ENCODE results near the gene QPCT. TPM values are rescaled to one million over a fixed set of nuclear protein-coding genes. Genes with fewer than 3 reads are reported as not detected.
A peak's percentile ranks its signal among the peaks of the same experiment; 100 is the strongest.

Gene QPCT
- total RNA-seq, 2 experiments from 2014 or later, result 0.42 TPM; not detected in 1

GRCh38 chr2:37387148-37387835 lies 42.9 kb downstream of the QPCT start:
- DNase-seq, result no peak
- H3K4me1 Mint-ChIP-seq (ENCODE audit: low read depth), result peaks cover 13% of the 10 kb centered on the region
- H3K27me3 Mint-ChIP-seq (ENCODE audit: low read depth), result no peaks in the 10 kb centered on the region
- H3K4me3 Mint-ChIP-seq, result no peak overlapping the region
- no peaks in the 10 kb centered on the region for H3K9me3 Mint-ChIP-seq
- no peaks in the 10 kb centered on the region for H3K36me3 Mint-ChIP-seq (ENCODE audit: low read depth)
- CTCF ChIA-PET, result interaction anchor here (0.6 to 2.4 kb wide), 2 partner anchors 9 to 58 kb away, joined by 3 to 16 read pairs; no protein-coding TSS in a partner anchor
- intact Hi-C loops (cut with micrococcal nuclease), result no loop called here
- no peak overlapping the region for H3K27ac Mint-ChIP-seq

GRCh38 chr2:37388074-37388473 lies 43.6 kb downstream of the QPCT start:
- Mint-ChIP-seq H3K27ac (no peak overlapping the region), H3K4me1 (ENCODE audit: low read depth) (peaks cover 13% of the 10 kb centered on the region), H3K27me3 (ENCODE audit: low read depth) (no peaks in the 10 kb centered on the region), H3K4me3 (no peak overlapping the region), H3K9me3 (no peaks in the 10 kb centered on the region), H3K36me3 (ENCODE audit: low read depth) (no peaks in the 10 kb centered on the region)
- CTCF ChIA-PET, result no interaction called here
- intact Hi-C loops (cut with micrococcal nuclease), result no loop called here
- no peak for DNase-seq

GRCh38 chr2:37389395-37389794 lies 45.0 kb downstream of the QPCT start:
- H3K27me3 Mint-ChIP-seq (ENCODE audit: low read depth), result no peaks in the 10 kb centered on the region
- CTCF ChIA-PET, result interaction anchor here (0.6 to 3.0 kb wide), 7 partner anchors 13 to 222 kb away, joined by 3 to 25 read pairs (median 6); no protein-coding TSS in a partner anchor
- no peak overlapping the region for H3K4me3 Mint-ChIP-seq
- H3K4me1 Mint-ChIP-seq (ENCODE audit: low read depth), result peaks cover 13% of the 10 kb centered on the region
- H3K27ac Mint-ChIP-seq, result no peak overlapping the region
- H3K9me3 Mint-ChIP-seq, result no peaks in the 10 kb centered on the region
- no peak for DNase-seq
- no peaks in the 10 kb centered on the region for H3K36me3 Mint-ChIP-seq (ENCODE audit: low read depth)
- intact Hi-C loops (cut with micrococcal nuclease), result no loop called here

DNA sequence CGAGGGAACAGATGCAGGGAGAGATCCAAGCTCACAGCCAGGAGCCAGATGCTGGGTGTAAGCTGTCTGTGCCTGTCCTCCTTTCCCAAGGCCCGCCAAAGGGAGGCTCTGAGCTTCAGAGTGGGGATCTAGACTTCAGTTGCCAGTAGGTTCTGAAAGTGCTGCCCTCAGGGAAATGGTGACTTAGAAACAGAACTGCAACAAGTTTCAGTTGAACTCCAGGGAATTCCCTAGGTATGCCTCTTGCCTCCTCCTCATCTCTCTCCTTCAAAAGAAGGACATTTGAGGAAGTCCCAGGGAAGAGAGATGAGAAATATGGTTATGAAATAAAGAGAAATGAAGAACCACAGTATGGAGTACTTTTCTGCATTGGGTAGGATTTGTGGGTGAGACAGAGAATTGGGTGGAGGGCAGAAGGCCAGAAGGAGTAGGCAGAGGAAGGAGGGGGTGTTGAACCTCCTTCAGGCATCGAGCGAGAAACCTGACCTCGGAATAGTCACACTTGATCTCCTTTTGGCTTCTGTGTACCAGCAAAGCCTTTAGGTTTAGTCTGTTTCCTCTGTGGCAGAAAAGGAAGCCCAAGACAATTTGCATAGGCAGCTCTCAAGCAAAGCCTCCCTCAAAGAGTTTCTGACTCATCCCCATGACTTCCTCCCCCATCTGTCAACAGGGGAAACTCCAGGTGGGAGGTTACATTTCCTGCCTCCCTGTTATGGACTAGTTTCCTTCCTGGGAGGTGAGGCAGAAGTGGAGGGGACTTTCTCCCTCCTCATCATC lies 45.7 kb downstream of the QPCT start:
- CTCF ChIA-PET, result interaction anchor here (0.6 to 3.0 kb wide), 10 partner anchors 14 to 443 kb away, joined by 3 to 25 read pairs (median 4); no protein-coding TSS in a partner anchor
- DNase-seq, result peak; percentile 87
- H3K9me3 Mint-ChIP-seq, result no peaks in the 10 kb centered on the region
- H3K4me1 Mint-ChIP-seq (ENCODE audit: low read depth), result peaks cover 13% of the 10 kb centered on the region
- intact Hi-C loops (cut with micrococcal nuclease), result loop anchor here (1.0 to 10.0 kb wide), 15 partner anchors 14 to 685 kb away; partner anchors contain the start of genes CDC42EP3, CEBPZ, CEBPZOS and CYP1B1
- no peak overlapping the region for H3K4me3 Mint-ChIP-seq
- peak overlapping the region; percentile 71 for H3K27ac Mint-ChIP-seq
- H3K27me3 Mint-ChIP-seq (ENCODE audit: low read depth), result no peaks in the 10 kb centered on the region
- no peaks in the 10 kb centered on the region for H3K36me3 Mint-ChIP-seq (ENCODE audit: low read depth)

DNA sequence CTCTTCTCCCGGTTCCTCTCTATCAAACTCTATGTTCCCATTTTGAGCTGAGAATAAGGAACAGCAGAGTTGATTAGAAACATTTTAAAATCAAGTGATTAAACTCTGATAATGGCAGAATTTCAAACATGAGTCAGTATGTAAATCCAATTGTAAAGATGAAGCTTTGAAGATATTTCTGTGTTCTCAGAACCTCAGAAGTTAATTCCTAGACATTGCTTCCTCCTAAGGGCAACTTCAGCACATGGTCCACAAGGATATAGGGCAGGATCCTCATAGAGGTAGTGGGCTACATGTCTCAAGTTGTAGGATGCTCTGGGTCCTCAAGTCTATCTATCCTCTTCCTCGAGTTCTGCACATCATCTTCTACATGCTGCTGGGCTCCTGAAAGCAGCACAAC lies 46.3 kb downstream of the QPCT start:
- Mint-ChIP-seq H3K36me3 (ENCODE audit: low read depth) (no peaks in the 10 kb centered on the region), H3K4me3 (no peak overlapping the region), H3K9me3 (no peaks in the 10 kb centered on the region), H3K4me1 (ENCODE audit: low read depth) (peaks cover 14% of the 10 kb centered on the region), H3K27ac (peak overlapping the region; percentile 27), H3K27me3 (ENCODE audit: low read depth) (no peaks in the 10 kb centered on the region)
- no peak for DNase-seq
- CTCF ChIA-PET, result interaction anchor here (0.9 to 3.0 kb wide), 5 partner anchors 14 to 487 kb away, joined by 3 to 25 read pairs (median 4); no protein-coding TSS in a partner anchor
- intact Hi-C loops (cut with micrococcal nuclease), result loop anchor here (1.0 to 10.0 kb wide), 15 partner anchors 14 to 684 kb away; partner anchors contain the start of genes CDC42EP3, CEBPZ, CEBPZOS and CYP1B1

DNA sequence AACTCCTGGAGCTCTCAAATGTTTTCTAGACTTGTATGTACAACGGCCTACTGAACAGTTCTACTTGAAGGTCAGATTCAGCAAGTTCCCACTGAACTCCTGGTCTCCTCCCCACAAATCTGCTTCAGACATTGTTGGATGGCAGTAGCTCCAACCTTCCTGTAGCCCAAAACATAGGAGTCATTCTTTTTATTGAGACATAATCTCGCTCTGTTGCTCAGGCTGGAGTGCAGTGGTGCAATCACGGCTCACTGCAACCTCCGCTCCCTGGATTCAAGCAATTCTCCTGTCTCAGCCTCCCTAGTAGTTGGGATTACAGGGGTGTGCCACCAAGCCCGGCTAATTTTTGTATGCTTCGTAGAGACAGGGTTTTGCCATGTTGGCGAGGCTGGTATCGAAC lies 47.3 kb downstream of the QPCT start:
- H3K27me3 Mint-ChIP-seq (ENCODE audit: low read depth), result no peaks in the 10 kb centered on the region
- H3K4me1 Mint-ChIP-seq (ENCODE audit: low read depth), result peaks cover 15% of the 10 kb centered on the region
- H3K36me3 Mint-ChIP-seq (ENCODE audit: low read depth), result no peaks in the 10 kb centered on the region
- CTCF ChIA-PET, result interaction anchor here (0.9 to 3.0 kb wide), 6 partner anchors 15 to 486 kb away, joined by 3 to 25 read pairs (median 4); no protein-coding TSS in a partner anchor
- no peaks in the 10 kb centered on the region for H3K9me3 Mint-ChIP-seq
- DNase-seq, result no peak
- no peak overlapping the region for H3K27ac Mint-ChIP-seq
- intact Hi-C loops (cut with micrococcal nuclease), result loop anchor here (2.0 to 10.0 kb wide), 6 partner anchors 49 to 683 kb away; partner anchors contain the start of genes CDC42EP3, CEBPZ, CYP1B1 and NDUFAF7
- no peak overlapping the region for H3K4me3 Mint-ChIP-seq

DNA sequence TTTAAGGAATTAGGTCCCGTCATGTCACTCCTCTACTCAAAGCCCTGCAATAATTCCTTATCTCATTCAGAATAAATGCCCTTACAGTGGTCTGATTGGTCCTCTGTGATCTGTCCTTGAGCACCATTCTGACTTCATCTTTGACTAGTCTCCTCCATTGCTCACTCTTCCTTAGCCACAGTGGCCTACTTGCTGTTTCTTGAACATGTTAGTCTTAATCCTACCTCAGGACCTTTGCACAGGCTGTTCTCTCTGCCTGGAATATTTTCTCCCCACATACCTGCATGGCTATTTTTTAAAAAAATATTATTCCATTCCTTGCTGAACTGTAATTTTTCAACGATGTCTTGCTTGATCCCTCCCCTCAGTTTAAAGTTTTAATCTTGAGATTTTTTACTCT lies 48.0 kb downstream of the QPCT start:
- Mint-ChIP-seq H3K27ac (no peak overlapping the region), H3K4me3 (no peak overlapping the region), H3K27me3 (ENCODE audit: low read depth) (no peaks in the 10 kb centered on the region), H3K9me3 (no peaks in the 10 kb centered on the region), H3K4me1 (ENCODE audit: low read depth) (peaks cover 15% of the 10 kb centered on the region), H3K36me3 (ENCODE audit: low read depth) (no peaks in the 10 kb centered on the region)
- CTCF ChIA-PET, result no interaction called here
- no peak for DNase-seq
- intact Hi-C loops (cut with micrococcal nuclease), result loop anchor here (5.0 to 10.0 kb wide), 2 partner anchors 280 to 682 kb away; partner anchors contain the start of genes CDC42EP3 and CYP1B1

DNA sequence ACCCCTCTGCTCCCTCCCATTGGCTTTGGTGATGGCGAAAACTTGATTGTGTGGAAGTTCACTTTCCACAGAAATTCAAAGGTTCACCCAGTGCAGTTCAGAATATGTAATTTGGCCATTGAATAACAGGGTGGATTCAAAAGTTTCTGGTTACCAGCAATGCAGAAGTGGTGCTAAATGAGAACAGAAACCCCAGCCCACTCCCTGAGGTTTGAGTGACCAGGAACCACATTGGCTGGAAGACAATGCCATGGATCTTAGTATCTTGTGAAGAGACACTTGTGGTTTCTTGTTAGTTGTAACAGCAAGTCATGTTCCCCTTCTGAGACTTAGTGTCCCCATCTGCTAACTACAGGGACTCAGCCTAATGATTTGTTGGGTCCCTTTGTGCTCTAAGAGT lies 49.8 kb downstream of the QPCT start:
- no peak for DNase-seq
- H3K4me1 Mint-ChIP-seq (ENCODE audit: low read depth), result peaks cover 15% of the 10 kb centered on the region
- intact Hi-C loops (cut with micrococcal nuclease), result loop anchor here (5.0 to 10.0 kb wide), 2 partner anchors 278 to 681 kb away; partner anchors contain the start of genes CDC42EP3 and CYP1B1
- H3K4me3 Mint-ChIP-seq, result no peak overlapping the region
- H3K27ac Mint-ChIP-seq, result no peak overlapping the region
- no peaks in the 10 kb centered on the region for H3K9me3 Mint-ChIP-seq
- CTCF ChIA-PET, result interaction anchor here (1.0 to 5.4 kb wide), 3 partner anchors 21 to 483 kb away, joined by 4 to 46 read pairs (median 6); no protein-coding TSS in a partner anchor
- H3K36me3 Mint-ChIP-seq (ENCODE audit: low read depth), result no peaks in the 10 kb centered on the region
- H3K27me3 Mint-ChIP-seq (ENCODE audit: low read depth), result no peaks in the 10 kb centered on the region

DNA sequence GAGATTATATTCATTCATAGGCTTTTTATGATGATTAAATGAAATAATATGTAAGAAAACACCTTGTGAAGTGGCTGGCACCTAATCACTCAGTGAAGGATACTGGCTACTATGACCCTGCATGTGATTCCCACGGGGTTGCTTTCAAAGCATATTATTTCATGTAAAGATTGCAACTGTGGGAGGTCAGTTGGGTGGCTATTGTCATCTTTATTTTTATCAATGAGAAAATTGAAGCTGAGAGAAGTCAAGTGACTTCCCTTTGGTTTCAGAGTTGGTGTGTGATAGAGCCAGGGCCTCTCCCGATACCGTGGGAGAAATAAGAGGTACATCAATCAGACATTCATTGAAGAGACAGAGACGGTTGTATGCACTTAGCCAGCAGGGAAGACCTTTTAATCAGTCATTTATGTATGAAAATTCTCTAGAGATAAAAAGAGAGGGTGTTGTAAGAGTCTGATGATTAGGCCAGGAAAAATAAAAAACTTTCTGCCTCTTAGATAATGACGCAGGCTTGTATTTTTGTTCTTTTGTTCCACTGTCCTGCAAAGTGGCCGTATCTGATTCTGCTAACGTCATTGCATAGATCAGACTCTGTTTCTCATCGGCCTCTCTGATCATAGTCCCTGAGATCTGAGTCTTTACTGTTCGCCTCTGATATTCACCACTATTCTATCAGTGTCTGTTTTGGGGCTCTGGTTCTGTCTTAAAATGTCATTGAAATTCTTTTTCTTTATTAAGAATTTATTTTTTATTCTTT lies 50.5 kb downstream of the QPCT start:
- H3K36me3 Mint-ChIP-seq (ENCODE audit: low read depth), result no peaks in the 10 kb centered on the region
- peaks cover 15% of the 10 kb centered on the region for H3K4me1 Mint-ChIP-seq (ENCODE audit: low read depth)
- H3K27me3 Mint-ChIP-seq (ENCODE audit: low read depth), result no peaks in the 10 kb centered on the region
- H3K4me3 Mint-ChIP-seq, result no peak overlapping the region
- CTCF ChIA-PET, result interaction anchor here (0.8 to 5.4 kb wide), 19 partner anchors 9 to 500 kb away, joined by 3 to 98 read pairs (median 5); no protein-coding TSS in a partner anchor
- DNase-seq, result no peak
- no peak overlapping the region for H3K27ac Mint-ChIP-seq
- intact Hi-C loops (cut with micrococcal nuclease), result loop anchor here (5.0 to 10.0 kb wide), 3 partner anchors 277 to 717 kb away; partner anchors contain the start of genes CDC42EP3 and CYP1B1
- no peaks in the 10 kb centered on the region for H3K9me3 Mint-ChIP-seq

DNA sequence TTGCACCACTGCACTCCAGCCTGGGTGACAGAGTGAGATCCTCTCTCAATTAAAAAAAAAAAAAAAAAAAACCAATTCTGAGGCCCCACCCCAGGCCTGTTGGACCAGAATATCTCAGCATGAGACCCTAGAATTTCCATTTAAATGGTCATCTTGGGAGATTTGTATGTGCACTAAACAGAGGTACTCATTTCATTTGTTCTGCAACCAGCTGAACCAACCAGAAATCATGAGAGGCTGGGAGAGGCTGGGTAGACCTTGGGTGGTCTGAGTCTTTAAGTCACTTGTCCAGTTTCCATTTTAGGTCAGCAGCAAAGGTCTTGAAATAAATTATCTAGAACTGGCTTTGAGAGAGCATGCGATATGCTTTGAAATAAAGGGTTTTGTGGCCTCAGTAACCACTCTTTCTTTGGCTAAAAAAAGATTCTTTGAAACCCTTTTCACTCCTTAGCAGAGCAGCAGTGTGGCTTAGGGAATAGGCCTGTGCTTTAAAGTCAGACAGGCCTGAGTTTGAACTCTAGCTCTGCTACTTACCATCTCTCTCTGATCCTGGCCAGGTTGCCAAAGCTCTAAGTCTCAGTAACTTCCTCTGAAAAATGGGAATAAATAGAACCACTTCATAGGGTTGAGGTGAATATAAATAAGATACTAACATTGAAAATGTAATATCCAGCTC lies 52.6 kb downstream of the QPCT start:
- H3K9me3 Mint-ChIP-seq, result no peaks in the 10 kb centered on the region
- H3K4me3 Mint-ChIP-seq, result no peak overlapping the region
- H3K27me3 Mint-ChIP-seq (ENCODE audit: low read depth), result no peaks in the 10 kb centered on the region
- H3K4me1 Mint-ChIP-seq (ENCODE audit: low read depth), result peaks cover 2% of the 10 kb centered on the region
- intact Hi-C loops (cut with micrococcal nuclease), result loop anchor here (1.0 to 10.0 kb wide), 7 partner anchors 435 to 877 kb away; partner anchors contain the start of gene CYP1B1
- H3K27ac Mint-ChIP-seq, result no peak overlapping the region
- no peaks in the 10 kb centered on the region for H3K36me3 Mint-ChIP-seq (ENCODE audit: low read depth)
- DNase-seq, result no peak
- CTCF ChIA-PET, result interaction anchor here (0.7 to 5.4 kb wide), 29 partner anchors 9 to 872 kb away, joined by 3 to 98 read pairs (median 4); no protein-coding TSS in a partner anchor

- Mint-ChIP-seq H3K27ac (no peak overlapping the region), H3K4me1 (ENCODE audit: low read depth) (peaks cover 2% of the 10 kb centered on the region), H3K9me3 (peaks cover 5% of the 10 kb centered on the region), H3K4me3 (no peak overlapping the region), H3K36me3 (ENCODE audit: low read depth) (no peaks in the 10 kb centered on the region), H3K27me3 (ENCODE audit: low read depth) (peaks cover 2% of the 10 kb centered on the region)
- intact Hi-C loops (cut with micrococcal nuclease), result loop anchor here (5.0 to 10.0 kb wide), 2 partner anchors 676 to 713 kb away; partner anchors contain the start of gene CYP1B1
- DNase-seq, result no peak
- CTCF ChIA-PET, result interaction anchor here (0.7 to 5.4 kb wide), 7 partner anchors 10 to 512 kb away, joined by 3 to 98 read pairs (median 7); no protein-coding TSS in a partner anchor
Observed at GRCh38 chr2:37398990-37399389, 54.6 kb downstream of the QPCT start.
